HEK293T (cell line): Measurements from ENCODE around the gene COL4A6.

ENCODE experiments used
- CTBP1 ChIP-seq: fragments of 450-650 bp; IDR thresholded peaks from 2 replicates; pipeline ENCODE4 v1.6.1; 2016; ENCODE audit warnings: borderline replicate concordance
- NFRKB ChIP-seq: fragments of 450-650 bp; IDR thresholded peaks from 2 replicates; pipeline ENCODE4 v1.6.1; 2016; ENCODE audit warnings: mild to moderate bottlenecking, moderate library complexity
- SP1 ChIP-seq: fragments of 450-650 bp; IDR thresholded peaks from 2 replicates; pipeline ENCODE4 v1.6.1; 2017
- SUZ12 ChIP-seq: fragments of 450-650 bp; IDR thresholded peaks from 2 replicates; pipeline ENCODE4 v1.6.1; 2016; ENCODE audit warnings: mild to moderate bottlenecking
- TARDBP ChIP-seq: fragments of 450-650 bp; IDR thresholded peaks from 2 replicates; pipeline ENCODE4 v1.6.1; 2016

GRCh38 chrX:108271397-108271787 is 166.8 kb downstream of the COL4A6 start:
- no peak for TF ChIP-seq TARDBP
- TF ChIP-seq CTBP1: no peak
- no peak for TF ChIP-seq NFRKB
- no peak for TF ChIP-seq SP1
- no peak for TF ChIP-seq SUZ12
